SK-N-SH (cell line): ENCODE data around the gene KRTAP29-1. TPM values are rescaled to one million over a fixed set of nuclear protein-coding genes. Genes with fewer than 3 reads are reported as not detected.

Source experiments
- CTCF ChIA-PET: fragments of 300-600, 350-600 bp; formaldehyde crosslinking; extraction: SDS; loops from one replicate; lab custom pipeline; 2021; lab: Yijun Ruan, JAX
- POLR2A ChIA-PET: fragments of 350-600 bp; sonication (Branson Sonifier 250); formaldehyde crosslinking; extraction: SDS; loops from one replicate; lab custom pipeline; 2020; ENCODE audit warnings: antibody characterized with exemption, inconsistent platforms; lab: Yijun Ruan, JAX
- DNase-seq: peaks from one replicate; pipeline ENCODE4 v3.0.0; 2012
- H2AFZ ChIP-seq: fragments of 200-600 bp; sonication (generic); 2 replicates; pipeline ENCODE4 v1.8.1; 2016; ENCODE audit warnings: antibody characterized with exemption, mild to moderate bottlenecking, low read depth
- H3F3A ChIP-seq: fragments of 200-600 bp; sonication (generic); replicated peaks from 2 replicates; pipeline ENCODE3; 2016; ENCODE audit warnings: antibody characterized with exemption, mild to moderate bottlenecking; ENCODE audit not compliant: insufficient read depth
- H3K27ac ChIP-seq, 2 experiments: fragments of 200-500 bp in 1 of 2; fragments of 200-600 bp in 1 of 2; sonication (Bioruptor generic) in 1 of 2; sonication (generic), shearing (Covaris generic) in 1 of 2; 2 replicates each; pipeline versions ENCODE4 v1.5.1 to v1.6.1; 2014 to 2016; ENCODE audit warnings: low read depth in 2 of 2, inconsistent platforms in 1 of 2, low read length in 1 of 2, mild to moderate bottlenecking in 1 of 2, mixed read lengths in 1 of 2
- H3K27me3 ChIP-seq: fragments of 200-600 bp; sonication (generic), shearing (Covaris generic); 2 replicates; pipeline ENCODE4 v1.6.1; 2016; ENCODE audit warnings: mixed run types; ENCODE audit not compliant: insufficient read depth
- H3K36me3 ChIP-seq, 2 experiments: fragments of 200-500 bp in 1 of 2; fragments of 200-600 bp in 1 of 2; sonication (Bioruptor generic) in 1 of 2; sonication (generic) in 1 of 2; replicated peaks in 1 of 2; 2 replicates each; pipeline versions ENCODE3 to v1.5.1; 2014 to 2016; ENCODE audit warnings: low read length in 1 of 2, mild to moderate bottlenecking in 1 of 2; ENCODE audit not compliant: insufficient read depth in 2 of 2, control insufficient read depth in 1 of 2
- H3K4me1 ChIP-seq, 2 experiments: fragments of 200-500 bp in 1 of 2; fragments of 200-600 bp in 1 of 2; sonication (Bioruptor generic) in 1 of 2; sonication (generic), shearing (Covaris generic) in 1 of 2; 2 replicates each; pipeline versions ENCODE4 v1.5.1 to v1.6.1; 2014 to 2016; ENCODE audit warnings: low read depth in 1 of 2, low read length in 1 of 2, mixed run types in 1 of 2; ENCODE audit not compliant: insufficient read depth in 2 of 2, control insufficient read depth in 1 of 2
- H3K4me2 ChIP-seq: fragments of 200-600 bp; sonication (generic), shearing (Covaris generic); 2 replicates; pipeline ENCODE4 v1.6.1; 2017; ENCODE audit warnings: mixed run types
- H3K4me3 ChIP-seq, 2 experiments: fragments of 200-500 bp in 1 of 2; fragments of 200-600 bp in 1 of 2; sonication (Bioruptor generic) in 1 of 2; sonication (generic), shearing (Covaris generic) in 1 of 2; 2 replicates each; pipeline versions ENCODE4 v1.5.1 to v1.8.1; 2014 to 2016; ENCODE audit warnings: low read depth in 2 of 2, inconsistent platforms in 1 of 2, low read length in 1 of 2, mild to moderate bottlenecking in 1 of 2, mixed read lengths in 1 of 2, moderate library complexity in 1 of 2
- H3K79me2 ChIP-seq: fragments of 200-600 bp; sonication (generic); 2 replicates; pipeline ENCODE4 v1.8.1; 2017; ENCODE audit warnings: mild to moderate bottlenecking; ENCODE audit not compliant: insufficient read depth
- H3K9ac ChIP-seq: fragments of 200-600 bp; sonication (generic); 2 replicates; pipeline ENCODE4 v1.6.1; 2017; ENCODE audit warnings: mixed run types
- H3K9me2 ChIP-seq: fragments of 200-600 bp; sonication (generic); 2 replicates; pipeline ENCODE4 v1.6.1; 2017; ENCODE audit warnings: mixed run types
- H3K9me3 ChIP-seq: fragments of 200-600 bp; sonication (generic); 2 replicates; pipeline ENCODE4 v1.6.1; 2017; ENCODE audit warnings: mixed run types, mild to moderate bottlenecking, moderate library complexity
- H4K20me1 ChIP-seq: fragments of 200-600 bp; sonication (generic); 2 replicates; pipeline ENCODE4 v1.6.1; 2017; ENCODE audit warnings: mild to moderate bottlenecking, mixed run types; ENCODE audit not compliant: insufficient read depth
- CHD2 ChIP-seq: fragments of 150-350 bp; IDR thresholded peaks from 2 replicates; pipeline ENCODE4 v1.6.1; 2018; ENCODE audit warnings: low read length; ENCODE audit not compliant: partially characterized antibody
- ELF1 ChIP-seq: IDR thresholded peaks from 2 replicates; pipeline ENCODE4 v1.4.0; 2012
- EP300 ChIP-seq, 2 experiments: IDR thresholded peaks; 2 replicates each; pipeline versions ENCODE4 v1.4.0 to v1.6.1; 2012; ENCODE audit warnings: borderline replicate concordance in 1 of 2, low read depth in 1 of 2, low read length in 1 of 2
- FOXJ3 ChIP-seq: sonication (generic); formaldehyde crosslinking; IDR thresholded peaks from 2 replicates; pipeline ENCODE4 v1.5.1; 2020; ENCODE audit warnings: mild to moderate bottlenecking, missing genetic modification reagents
- FOXM1 ChIP-seq: IDR thresholded peaks from 2 replicates; pipeline ENCODE4 v1.4.0; 2012; ENCODE audit warnings: low read depth, mild to moderate bottlenecking
- JUND ChIP-seq: IDR thresholded peaks from 2 replicates; pipeline ENCODE4 v1.4.0; 2012
- MEF2A ChIP-seq: IDR thresholded peaks from 2 replicates; pipeline ENCODE4 v1.4.0; 2012; ENCODE audit warnings: low read depth, borderline replicate concordance
- MXI1 ChIP-seq: IDR thresholded peaks from 2 replicates; pipeline ENCODE4 v1.6.1; 2012; ENCODE audit warnings: mild to moderate bottlenecking, low read depth, low read length, improper control_type of control experiment
- NFIC ChIP-seq: IDR thresholded peaks from 2 replicates; pipeline ENCODE4 v1.4.0; 2012; ENCODE audit warnings: borderline replicate concordance
- NRF1 ChIP-seq: IDR thresholded peaks from 2 replicates; pipeline ENCODE4 v1.6.1; 2012; ENCODE audit warnings: low read depth, mild to moderate bottlenecking, low read length
- POLR2AphosphoS5 ChIP-seq: IDR thresholded peaks from 2 replicates; pipeline ENCODE4 v1.6.1; 2012; ENCODE audit warnings: low read depth, low read length
- RAD21 ChIP-seq: IDR thresholded peaks from 2 replicates; pipeline ENCODE4 v1.6.1; 2012; ENCODE audit warnings: mild to moderate bottlenecking, low read length
- TAF1 ChIP-seq: IDR thresholded peaks from 2 replicates; pipeline ENCODE4 v1.6.1; 2012; ENCODE audit warnings: low read depth, mild to moderate bottlenecking, low read length, moderate library complexity, borderline replicate concordance
- TCF12 ChIP-seq: IDR thresholded peaks from 2 replicates; pipeline ENCODE4 v1.4.0; 2012
- YY1 ChIP-seq: IDR thresholded peaks from 2 replicates; pipeline ENCODE4 v1.4.0; 2012; ENCODE audit warnings: low read depth, mild to moderate bottlenecking
- ZBTB33 ChIP-seq: IDR thresholded peaks from 2 replicates; pipeline ENCODE4 v1.4.0; 2012; ENCODE audit warnings: low read depth, borderline replicate concordance
- WGBS: methylation state at CpG from one replicate; pipeline ENCODE4 v1.1.6; 2017; ENCODE audit warnings: low lambda C conversion rate; 5-methylcytosine and 5-hydroxymethylcytosine counted together
- polyA plus RNA-seq, 3 experiments: library from polyadenylated mRNA; depleted of rRNA; stranded (reverse); fragments of >200 nt; gene quantifications; 2 replicates each; pipeline ENCODE4 v1.2.3, GENCODE V29; 2012
- TF ChIP-seq, protein P1 (sequence below): IDR thresholded peaks from 2 replicates; pipeline ENCODE4 v1.4.0; 2012; ENCODE audit warnings: low read depth

Gene KRTAP29-1
- polyA plus RNA-seq, 1 of the 3 experiments (the other 2 are of a cell fraction), result not detected

DNA sequence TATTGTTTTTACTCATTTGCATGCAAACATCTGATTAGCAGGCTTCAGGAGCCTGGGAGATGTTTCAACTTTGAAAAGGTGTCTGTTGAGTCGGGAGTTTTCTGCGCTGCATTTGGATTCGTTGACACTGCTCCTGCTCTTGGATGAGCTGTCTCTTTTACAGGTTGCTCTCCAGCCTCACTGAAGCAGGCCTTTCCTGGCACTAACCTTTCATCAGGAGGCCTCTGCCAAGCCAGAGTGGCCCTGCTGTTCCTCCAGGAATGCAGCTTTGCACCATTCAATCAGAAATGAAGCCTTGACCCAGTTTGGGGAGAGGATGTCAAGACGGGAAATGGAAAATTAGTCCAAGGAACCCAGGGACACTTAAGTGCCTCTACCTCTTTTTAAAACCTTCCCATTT, 330 bp upstream of the KRTAP29-1 start (continued):
- no peak for TF ChIP-seq YY1
- no peak for TF ChIP-seq ELF1
- no peak for TF ChIP-seq NFIC
- TF ChIP-seq, protein P1, sequence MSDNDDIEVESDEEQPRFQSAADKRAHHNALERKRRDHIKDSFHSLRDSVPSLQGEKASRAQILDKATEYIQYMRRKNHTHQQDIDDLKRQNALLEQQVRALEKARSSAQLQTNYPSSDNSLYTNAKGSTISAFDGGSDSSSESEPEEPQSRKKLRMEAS, result no peak
- no peak for TF ChIP-seq MEF2A

GRCh38 chr17:41301204-41301790, 1.4 kb downstream of the KRTAP29-1 start:
- H3K9ac ChIP-seq, result no peak overlapping the region
- H3F3A ChIP-seq, result no peaks in the 10 kb centered on the region
- H3K4me2 ChIP-seq, result no peak overlapping the region
- H3K27ac ChIP-seq, result no peak overlapping the region
- no peak overlapping the region for H3K4me3 ChIP-seq
- no peaks in the 10 kb centered on the region for H3K9me3 ChIP-seq
- peaks cover 0 to 12% of the 10 kb centered on the region in 2 experiments; a peak in 1 of 4 replicates for H3K4me1 ChIP-seq
- H3K27me3 ChIP-seq, result peaks cover 55% of the 10 kb centered on the region; the same call in 1 of the 2 replicates
- 0% methylated on average over 5 of the region's 5 CpGs for WGBS
- no peaks in the 10 kb centered on the region for H4K20me1 ChIP-seq
- H3K9me2 ChIP-seq, result no peaks in the 10 kb centered on the region
- no peak for TF ChIP-seq NRF1
- TF ChIP-seq ELF1, result no peak
- TF ChIP-seq EP300 (IDR thresholded peaks at IDR 0.05; ENCODE audit: borderline replicate concordance in 1 of 2, low read depth in 1 of 2, low read length in 1 of 2), result no peak
- TF ChIP-seq NFIC, result no peak
- TF ChIP-seq TAF1, result no peak
- TF ChIP-seq FOXJ3 (CRISPR knock-in tag), result no peak
- no peak for TF ChIP-seq JUND
- no peak for TF ChIP-seq MXI1
- no peak for TF ChIP-seq FOXM1
- TF ChIP-seq RAD21, result no peak
- no peak for TF ChIP-seq MEF2A
- no peaks in the 10 kb centered on the region for H3K79me2 ChIP-seq
- ChIA-PET POLR2A (no interaction called here), CTCF (interaction anchor here (3.9 kb wide), 1 partner anchor 248 kb away, joined by 17 read pairs; no protein-coding TSS in a partner anchor)
- H3K36me3 ChIP-seq, result no peaks in the 10 kb centered on the region
- no peak overlapping the region for H2AFZ ChIP-seq
- DNase-seq, result no peak

GRCh38 chr17:41298458-41299135, 4.1 kb downstream of the KRTAP29-1 start:
- H3K27me3 ChIP-seq, result peaks cover 42% of the 10 kb centered on the region; the same call in 1 of the 2 replicates
- no peak overlapping the region for H3K27ac ChIP-seq
- H3K36me3 ChIP-seq, result no peaks in the 10 kb centered on the region
- no peak overlapping the region for H3K9ac ChIP-seq
- POLR2A ChIA-PET, result no interaction called here
- no peaks in the 10 kb centered on the region for H3K9me3 ChIP-seq
- no peaks in the 10 kb centered on the region for H3K79me2 ChIP-seq
- H3K4me2 ChIP-seq, result no peak overlapping the region
- H3K4me3 ChIP-seq, result 0 out of 4 replicates have a peak overlapping the region, but pooled peaks of 1 of the 2 experiments have one; percentile 26
- no peak for TF ChIP-seq ELF1
- no peak for TF ChIP-seq POLR2AphosphoS5
- no peak for TF ChIP-seq CHD2
- no peak for TF ChIP-seq JUND
- no peak for TF ChIP-seq TCF12
- no peak for TF ChIP-seq ZBTB33
- TF ChIP-seq EP300 (IDR thresholded peaks at IDR 0.05; ENCODE audit: borderline replicate concordance in 1 of 2, low read depth in 1 of 2, low read length in 1 of 2), result no peak
- TF ChIP-seq YY1, result no peak
- DNase-seq, result no peak
- no peaks in the 10 kb centered on the region for H3F3A ChIP-seq
- CTCF ChIA-PET, result interaction anchor here (1.1 kb wide), 1 partner anchor 24 kb away, joined by 3 read pairs; no protein-coding TSS in a partner anchor
- no peaks in the 10 kb centered on the region for H4K20me1 ChIP-seq
- peaks cover 0 to 12% of the 10 kb centered on the region in 2 experiments; a peak in 1 of 4 replicates for H3K4me1 ChIP-seq
- WGBS, result 19% methylated on average over 18 of the region's 20 CpGs
- no peaks in the 10 kb centered on the region for H3K9me2 ChIP-seq
- no peak overlapping the region for H2AFZ ChIP-seq
